Panc1 (cell line): ENCODE measurements around the gene RPL19. TPM values are rescaled to one million over a fixed set of nuclear protein-coding genes. Genes with fewer than 3 reads are reported as not detected.

ENCODE experiments used
- ATAC-seq: fragments of 200-7000 bp; cut with Tn5 transposase; 2 replicates; pipeline ENCODE4 v1.9.1; 2020; ENCODE audit warnings: mild to moderate bottlenecking, moderate library complexity
- BruUV-seq: library from RNA; stranded (reverse); fragments of 400-500 nt; replicated peaks from 2 replicates; lab custom pipeline; 2021; lab: Mats Ljungman, UMichigan
- CTCF ChIA-PET: fragments of 300-600 bp; sonication (Branson Sonifier 250); formaldehyde crosslinking; loops from one replicate; lab custom pipeline; 2022; ENCODE audit warnings: antibody characterized with exemption; lab: Charles Lee
- POLR2A ChIA-PET: fragments of 300-600 bp; sonication (Branson Sonifier 250); formaldehyde crosslinking; loops from one replicate; lab custom pipeline; 2022; ENCODE audit warnings: antibody characterized with exemption; lab: Charles Lee
- DNase-seq: peaks from one replicate; pipeline ENCODE4 v3.0.0-alpha.2; 2010; ENCODE audit warnings: low read depth, low spot score
- H3K27ac ChIP-seq: 2 replicates; pipeline ENCODE4 v1.5.1; 2011; ENCODE audit warnings: mild to moderate bottlenecking, low read length, inconsistent platforms
- H3K27me3 ChIP-seq: fragments of 200-500 bp; sonication (Bioruptor generic); 2 replicates; pipeline ENCODE4 v1.6.0; 2014; ENCODE audit warnings: low read length, inconsistent platforms; ENCODE audit not compliant: control insufficient read depth, insufficient read depth
- H3K36me3 ChIP-seq: fragments of 200-500 bp; sonication (Bioruptor generic); 2 replicates; pipeline ENCODE4 v1.5.1; 2014; ENCODE audit warnings: inconsistent platforms, mild to moderate bottlenecking, low read length, moderate library complexity; ENCODE audit not compliant: control insufficient read depth, insufficient read depth
- H3K4me1 ChIP-seq: 2 replicates; pipeline ENCODE4 v1.5.1; 2011; ENCODE audit warnings: inconsistent platforms, mild to moderate bottlenecking, low read length, moderate library complexity; ENCODE audit not compliant: control insufficient read depth, insufficient read depth
- H3K4me3 ChIP-seq, 2 experiments: 2 replicates each; pipeline ENCODE4 v1.5.1; 2011 to 2012; ENCODE audit warnings: low read depth in 2 of 2, low read length in 2 of 2, mild to moderate bottlenecking in 2 of 2, inconsistent platforms in 1 of 2, moderate library complexity in 1 of 2
- H3K9me3 ChIP-seq: fragments of 200-500 bp; sonication (Bioruptor generic); 2 replicates; pipeline ENCODE4 v1.5.1; 2014; ENCODE audit warnings: low read depth, mild to moderate bottlenecking, inconsistent platforms, low read length, moderate library complexity; ENCODE audit not compliant: control insufficient read depth, insufficient read depth
- CTCF ChIP-seq: fragments of 450-650 bp; IDR thresholded peaks from 2 replicates; pipeline ENCODE4 v1.5.1; 2017; ENCODE audit warnings: mild to moderate bottlenecking
- POLR2AphosphoS5 ChIP-seq: IDR thresholded peaks from 2 replicates; pipeline ENCODE4 v1.6.1; 2012; ENCODE audit warnings: mild to moderate bottlenecking, low read depth, low read length, moderate library complexity
- REST ChIP-seq, 2 experiments: IDR thresholded peaks; 2 replicates each; pipeline ENCODE4 v1.6.1; 2011 to 2012; ENCODE audit warnings: low read depth in 2 of 2, control low read depth in 1 of 2, low read length in 1 of 2, mild to moderate bottlenecking in 1 of 2, moderate library complexity in 1 of 2; ENCODE audit not compliant: insufficient read depth in 1 of 2
- SIN3A ChIP-seq: IDR thresholded peaks from 2 replicates; pipeline ENCODE4 v1.6.1; 2012; ENCODE audit warnings: low read depth, mild to moderate bottlenecking, low read length, moderate library complexity, borderline replicate concordance; ENCODE audit not compliant: insufficient read depth
- TCF7L2 ChIP-seq: IDR thresholded peaks from 2 replicates; pipeline ENCODE4 v1.6.1; 2011; ENCODE audit warnings: mild to moderate bottlenecking, low read depth, low read length, inconsistent platforms
- in situ Hi-C: cut with HindIII; loops from 2 replicates; pipeline ENCODE4 v1.10.0; 2016; ENCODE audit warnings: low sequenced_read_pairs, low pct_unique_long_range_greater_than_20kb
- intact Hi-C: fragments of 100-400 bp; cut with micrococcal nuclease; formaldehyde crosslinking; loops from one replicate; pipeline ENCODE4 v1.10.0; 2022; ENCODE audit not compliant: unreplicated experiment
- total RNA-seq: library from RNA; stranded (reverse); gene quantifications from one replicate; pipeline ENCODE4 v1.2.1, GENCODE V29; 2021; ENCODE audit not compliant: unreplicated experiment

Gene RPL19
- total RNA-seq, 1 experiment from 2014 or later = 971 TPM

- Histone ChIP-seq H3K9me3 (no peaks in the 10 kb centered on the region), H3K36me3 (no peaks in the 10 kb centered on the region), H3K4me3 (no peak overlapping the region), H3K27ac (no peak overlapping the region), H3K4me1 (no peaks in the 10 kb centered on the region), H3K27me3 (no peaks in the 10 kb centered on the region; the same call in 1 of the 2 replicates)
- TF ChIP-seq SIN3A = no peak
- TF ChIP-seq REST (IDR thresholded peaks at IDR 0.05; ENCODE audit: insufficient read depth in 1 of 2, low read depth in 2 of 2, low read length in 1 of 2) = no peak
- TF ChIP-seq POLR2AphosphoS5 = no peak
- TF ChIP-seq CTCF = no peak
- TF ChIP-seq TCF7L2 = no peak
- in situ Hi-C loops (no loop called here), intact Hi-C loops (no loop called here)
- CTCF ChIA-PET = interaction anchor here (0.6 to 1.2 kb wide), 2 partner anchors 8 to 59 kb away, joined by 3 to 6 read pairs; no protein-coding TSS in a partner anchor
- no peak for ATAC-seq
- POLR2A ChIA-PET = no interaction called here
- DNase-seq = no peak
- BruUV-seq = no TSS peak
Measured at GRCh38 chr17:39222866-39223834, 23.1 kb downstream of the RPL19 start.

- CTCF ChIA-PET = interaction anchor here (0.5 kb wide), 1 partner anchor 12 kb away, joined by 4 read pairs; no protein-coding TSS in a partner anchor
- Histone ChIP-seq H3K4me1 (no peaks in the 10 kb centered on the region), H3K27me3 (no peaks in the 10 kb centered on the region; the same call in 1 of the 2 replicates), H3K4me3 (no peak overlapping the region), H3K36me3 (no peaks in the 10 kb centered on the region), H3K27ac (no peak overlapping the region), H3K9me3 (no peaks in the 10 kb centered on the region)
- in situ Hi-C loops = no loop called here
- no TSS peak for BruUV-seq
- POLR2A ChIA-PET = no interaction called here
- DNase-seq = no peak
- intact Hi-C loops = no loop called here
- no peak for ATAC-seq
- no peak for TF ChIP-seq CTCF
- no peak for TF ChIP-seq TCF7L2
- TF ChIP-seq SIN3A = no peak
- TF ChIP-seq POLR2AphosphoS5 = no peak
- TF ChIP-seq REST (IDR thresholded peaks at IDR 0.05; ENCODE audit: insufficient read depth in 1 of 2, low read depth in 2 of 2, low read length in 1 of 2) = no peak
Measured at GRCh38 chr17:39223907-39224777, 24.1 kb downstream of the RPL19 start.
